ENCODE results near the gene CLDN4. TPM values are rescaled to one million over a fixed set of nuclear protein-coding genes. Genes with fewer than 3 reads are reported as not detected.

Gene CLDN4
- total and polyA plus RNA-seq, 9 of the 15 experiments (the other 6 are each of a cell fraction or from before 2014, with no cell fraction given), result 0.05 to 0.60 (median 0.06) TPM; not detected in 3

DNA sequence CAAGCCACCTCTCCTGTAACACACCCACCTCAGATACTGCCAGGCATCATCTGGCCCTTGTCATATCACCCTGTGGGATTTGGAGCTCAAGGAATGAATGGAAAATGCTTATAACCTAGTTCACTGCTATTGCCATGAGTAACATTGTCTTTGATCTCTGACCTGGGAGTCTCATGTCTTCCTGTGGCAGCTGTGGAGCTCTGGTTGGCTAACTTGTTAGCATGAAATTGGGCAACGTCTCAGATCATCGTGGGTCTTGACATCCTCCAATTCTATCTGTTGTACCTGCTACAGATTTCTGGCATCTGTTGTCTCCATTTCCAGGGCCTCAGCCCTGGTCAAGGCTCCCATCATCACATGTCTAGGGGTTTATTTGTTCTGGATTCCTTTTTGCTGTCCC, 28.0 kb downstream of the CLDN4 start:
- ATAC-seq, result no peak
- BruUV-seq (replicated peaks), result no TSS peak
- H3K27ac ChIP-seq (ENCODE audit: extremely low read depth, low read depth, low read length), result no peak overlapping the region
- H3K79me2 ChIP-seq (ENCODE audit: control insufficient read depth, insufficient read depth, low read length), result no peaks in the 10 kb centered on the region
- in situ Hi-C loops (cut with MboI) (loop anchor here (5.0 kb wide), 1 partner anchor 117 kb away; no protein-coding TSS in a partner anchor), intact Hi-C loops (cut with micrococcal nuclease) (no loop called here)
- peak; percentile 65 for FAIRE-seq
- no peak overlapping the region for H3K9ac ChIP-seq (ENCODE audit: insufficient read depth in 1 of 2, low read depth in 2 of 2, low read length in 2 of 2)
- H3K4me3 ChIP-seq, result no peak overlapping the region
- H3K4me1 ChIP-seq (replicated peaks in 1 of 2; ENCODE audit: control insufficient read depth in 2 of 2, insufficient read depth in 2 of 2, low read length in 2 of 2), result peaks cover 3 to 7% of the 10 kb centered on the region in 2 experiments; a peak in 3 of 5 replicates
- no peak for DNase-seq (ENCODE audit: extremely low read depth in 1 of 4, low spot score in 3 of 4)
- no peaks in the 10 kb centered on the region for H3K36me3 ChIP-seq (ENCODE audit: control insufficient read depth, insufficient read depth, low read length)
- H3K4me2 ChIP-seq (ENCODE audit: insufficient read depth, low read length), result no peak overlapping the region
- H3K27me3 ChIP-seq (ENCODE audit: control insufficient read depth in 2 of 2, insufficient read depth in 2 of 2, low read length in 2 of 2), result peaks cover 14 to 49% of the 10 kb centered on the region in 2 experiments; a peak in 4 of 5 replicates
- no peak overlapping the region for H2AFZ ChIP-seq (ENCODE audit: low read depth, low read length)
- peaks cover 3% of the 10 kb centered on the region for H3K9me1 ChIP-seq (ENCODE audit: control insufficient read depth, insufficient read depth, low read length)
- H3K9me3 ChIP-seq (replicated peaks; ENCODE audit: control insufficient read depth, insufficient read depth, low read depth, low read length), result no peaks in the 10 kb centered on the region
- H4K20me1 ChIP-seq (replicated peaks; ENCODE audit: control insufficient read depth, insufficient read depth, low read length), result peaks cover 8% of the 10 kb centered on the region; the same call in 1 of the 2 replicates
- CTCF ChIA-PET (ENCODE audit: low intra/inter-chr PET ratio), result no interaction called here
- POLR2A ChIA-PET, result no interaction called here
- WGBS (ENCODE audit: insufficient coverage, low coverage, missing lambda C conversion rate), result 0% methylated on average over 2 of the region's 2 CpGs
- TF ChIP-seq FOS (IDR thresholded peaks at IDR 0.05; ENCODE audit: extremely low read depth, insufficient read length) (no peak), RAD21 (CRISPR knock-in tag; conservative IDR thresholded peaks at IDR 0.05 in 1 of 2, IDR thresholded peaks at IDR 0.05 in 1 of 2) (no peak), FOSL1 (tag; conservative IDR thresholded peaks at IDR 0.05) (no peak), SNIP1 (IDR thresholded peaks at IDR 0.05; ENCODE audit: low read depth) (no peak), ZNF76 (CRISPR knock-in tag; IDR thresholded peaks at IDR 0.05; ENCODE audit: borderline replicate concordance) (no peak), PHTF2 (CRISPR knock-in tag; IDR thresholded peaks at IDR 0.05) (no peak), CHD4 (IDR thresholded peaks at IDR 0.05; ENCODE audit: insufficient read depth, insufficient replicate concordance, low read depth, low read length, poor library complexity, severe bottlenecking) (no peak), RBFOX2 (IDR thresholded peaks at IDR 0.05; ENCODE audit: low read depth, low read length) (no peak), NFYB (IDR thresholded peaks at IDR 0.05; ENCODE audit: extremely low read depth, insufficient read length) (no peak)
- TF ChIP-seq, protein P1, sequence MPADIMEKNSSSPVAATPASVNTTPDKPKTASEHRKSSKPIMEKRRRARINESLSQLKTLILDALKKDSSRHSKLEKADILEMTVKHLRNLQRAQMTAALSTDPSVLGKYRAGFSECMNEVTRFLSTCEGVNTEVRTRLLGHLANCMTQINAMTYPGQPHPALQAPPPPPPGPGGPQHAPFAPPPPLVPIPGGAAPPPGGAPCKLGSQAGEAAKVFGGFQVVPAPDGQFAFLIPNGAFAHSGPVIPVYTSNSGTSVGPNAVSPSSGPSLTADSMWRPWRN (IDR thresholded peaks at IDR 0.05; ENCODE audit: low read depth), result no peak
- TF ChIP-seq, protein P2, sequence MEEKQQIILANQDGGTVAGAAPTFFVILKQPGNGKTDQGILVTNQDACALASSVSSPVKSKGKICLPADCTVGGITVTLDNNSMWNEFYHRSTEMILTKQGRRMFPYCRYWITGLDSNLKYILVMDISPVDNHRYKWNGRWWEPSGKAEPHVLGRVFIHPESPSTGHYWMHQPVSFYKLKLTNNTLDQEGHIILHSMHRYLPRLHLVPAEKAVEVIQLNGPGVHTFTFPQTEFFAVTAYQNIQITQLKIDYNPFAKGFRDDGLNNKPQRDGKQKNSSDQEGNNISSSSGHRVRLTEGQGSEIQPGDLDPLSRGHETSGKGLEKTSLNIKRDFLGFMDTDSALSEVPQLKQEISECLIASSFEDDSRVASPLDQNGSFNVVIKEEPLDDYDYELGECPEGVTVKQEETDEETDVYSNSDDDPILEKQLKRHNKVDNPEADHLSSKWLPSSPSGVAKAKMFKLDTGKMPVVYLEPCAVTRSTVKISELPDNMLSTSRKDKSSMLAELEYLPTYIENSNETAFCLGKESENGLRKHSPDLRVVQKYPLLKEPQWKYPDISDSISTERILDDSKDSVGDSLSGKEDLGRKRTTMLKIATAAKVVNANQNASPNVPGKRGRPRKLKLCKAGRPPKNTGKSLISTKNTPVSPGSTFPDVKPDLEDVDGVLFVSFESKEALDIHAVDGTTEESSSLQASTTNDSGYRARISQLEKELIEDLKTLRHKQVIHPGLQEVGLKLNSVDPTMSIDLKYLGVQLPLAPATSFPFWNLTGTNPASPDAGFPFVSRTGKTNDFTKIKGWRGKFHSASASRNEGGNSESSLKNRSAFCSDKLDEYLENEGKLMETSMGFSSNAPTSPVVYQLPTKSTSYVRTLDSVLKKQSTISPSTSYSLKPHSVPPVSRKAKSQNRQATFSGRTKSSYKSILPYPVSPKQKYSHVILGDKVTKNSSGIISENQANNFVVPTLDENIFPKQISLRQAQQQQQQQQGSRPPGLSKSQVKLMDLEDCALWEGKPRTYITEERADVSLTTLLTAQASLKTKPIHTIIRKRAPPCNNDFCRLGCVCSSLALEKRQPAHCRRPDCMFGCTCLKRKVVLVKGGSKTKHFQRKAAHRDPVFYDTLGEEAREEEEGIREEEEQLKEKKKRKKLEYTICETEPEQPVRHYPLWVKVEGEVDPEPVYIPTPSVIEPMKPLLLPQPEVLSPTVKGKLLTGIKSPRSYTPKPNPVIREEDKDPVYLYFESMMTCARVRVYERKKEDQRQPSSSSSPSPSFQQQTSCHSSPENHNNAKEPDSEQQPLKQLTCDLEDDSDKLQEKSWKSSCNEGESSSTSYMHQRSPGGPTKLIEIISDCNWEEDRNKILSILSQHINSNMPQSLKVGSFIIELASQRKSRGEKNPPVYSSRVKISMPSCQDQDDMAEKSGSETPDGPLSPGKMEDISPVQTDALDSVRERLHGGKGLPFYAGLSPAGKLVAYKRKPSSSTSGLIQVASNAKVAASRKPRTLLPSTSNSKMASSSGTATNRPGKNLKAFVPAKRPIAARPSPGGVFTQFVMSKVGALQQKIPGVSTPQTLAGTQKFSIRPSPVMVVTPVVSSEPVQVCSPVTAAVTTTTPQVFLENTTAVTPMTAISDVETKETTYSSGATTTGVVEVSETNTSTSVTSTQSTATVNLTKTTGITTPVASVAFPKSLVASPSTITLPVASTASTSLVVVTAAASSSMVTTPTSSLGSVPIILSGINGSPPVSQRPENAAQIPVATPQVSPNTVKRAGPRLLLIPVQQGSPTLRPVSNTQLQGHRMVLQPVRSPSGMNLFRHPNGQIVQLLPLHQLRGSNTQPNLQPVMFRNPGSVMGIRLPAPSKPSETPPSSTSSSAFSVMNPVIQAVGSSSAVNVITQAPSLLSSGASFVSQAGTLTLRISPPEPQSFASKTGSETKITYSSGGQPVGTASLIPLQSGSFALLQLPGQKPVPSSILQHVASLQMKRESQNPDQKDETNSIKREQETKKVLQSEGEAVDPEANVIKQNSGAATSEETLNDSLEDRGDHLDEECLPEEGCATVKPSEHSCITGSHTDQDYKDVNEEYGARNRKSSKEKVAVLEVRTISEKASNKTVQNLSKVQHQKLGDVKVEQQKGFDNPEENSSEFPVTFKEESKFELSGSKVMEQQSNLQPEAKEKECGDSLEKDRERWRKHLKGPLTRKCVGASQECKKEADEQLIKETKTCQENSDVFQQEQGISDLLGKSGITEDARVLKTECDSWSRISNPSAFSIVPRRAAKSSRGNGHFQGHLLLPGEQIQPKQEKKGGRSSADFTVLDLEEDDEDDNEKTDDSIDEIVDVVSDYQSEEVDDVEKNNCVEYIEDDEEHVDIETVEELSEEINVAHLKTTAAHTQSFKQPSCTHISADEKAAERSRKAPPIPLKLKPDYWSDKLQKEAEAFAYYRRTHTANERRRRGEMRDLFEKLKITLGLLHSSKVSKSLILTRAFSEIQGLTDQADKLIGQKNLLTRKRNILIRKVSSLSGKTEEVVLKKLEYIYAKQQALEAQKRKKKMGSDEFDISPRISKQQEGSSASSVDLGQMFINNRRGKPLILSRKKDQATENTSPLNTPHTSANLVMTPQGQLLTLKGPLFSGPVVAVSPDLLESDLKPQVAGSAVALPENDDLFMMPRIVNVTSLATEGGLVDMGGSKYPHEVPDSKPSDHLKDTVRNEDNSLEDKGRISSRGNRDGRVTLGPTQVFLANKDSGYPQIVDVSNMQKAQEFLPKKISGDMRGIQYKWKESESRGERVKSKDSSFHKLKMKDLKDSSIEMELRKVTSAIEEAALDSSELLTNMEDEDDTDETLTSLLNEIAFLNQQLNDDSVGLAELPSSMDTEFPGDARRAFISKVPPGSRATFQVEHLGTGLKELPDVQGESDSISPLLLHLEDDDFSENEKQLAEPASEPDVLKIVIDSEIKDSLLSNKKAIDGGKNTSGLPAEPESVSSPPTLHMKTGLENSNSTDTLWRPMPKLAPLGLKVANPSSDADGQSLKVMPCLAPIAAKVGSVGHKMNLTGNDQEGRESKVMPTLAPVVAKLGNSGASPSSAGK (IDR thresholded peaks at IDR 0.05), result no peak

Measured in K562 (cell line).